ENCODE measurements around the gene LRRC47.
"Not testable (repeated sequence)": the region's sequence is repeated elsewhere in the genome, so short reads cannot be mapped to it uniquely, and the experiment has no call there.

The LRRC47 gene

GRCh38 chr1:3771108-3772026, 24.9 kb downstream of the LRRC47 start:
- no peak for DNase-seq

- no peak for DNase-seq
These were observed 26.1 kb downstream of the LRRC47 start for GRCh38 chr1:3770047-3770765.

- no peak for DNase-seq
These were observed 27.4 kb downstream of the LRRC47 start for GRCh38 chr1:3768811-3769390.

GRCh38 chr1:3767328-3767925, 28.9 kb downstream of the LRRC47 start:
- DNase-seq, result no peak

GRCh38 chr1:3763351-3764125, 32.8 kb downstream of the LRRC47 start:
- DNase-seq, result no peak

- no peak for DNase-seq
These were observed 33.4 kb downstream of the LRRC47 start for GRCh38 chr1:3762873-3763228.

GRCh38 chr1:3762151-3762872, 34.0 kb downstream of the LRRC47 start:
- no peak for DNase-seq

GRCh38 chr1:3761296-3762010, 34.8 kb downstream of the LRRC47 start:
- no peak for DNase-seq

GRCh38 chr1:3759796-3760195, 36.5 kb downstream of the LRRC47 start:
- no peak for DNase-seq

GRCh38 chr1:3759164-3759563, 37.1 kb downstream of the LRRC47 start:
- no peak for DNase-seq

GRCh38 chr1:3756394-3756793, 39.9 kb downstream of the LRRC47 start:
- DNase-seq, result no peak

GRCh38 chr1:3753656-3754454, 42.4 kb downstream of the LRRC47 start:
- no peak for DNase-seq

- no peak for DNase-seq
These were observed 43.8 kb downstream of the LRRC47 start, which contains the start of gene CCDC27 for GRCh38 chr1:3752400-3752945. CCDC27 (plus strand) TSS chr1:3752450; CDS start chr1:3752482, 32 bp downstream.

- DNase-seq, result no peak
These were observed 45.6 kb downstream of the LRRC47 start for GRCh38 chr1:3750741-3751140.

- no peak for DNase-seq
These were observed 46.8 kb downstream of the LRRC47 start for GRCh38 chr1:3749512-3749911.

GRCh38 chr1:3748316-3748900, 47.9 kb downstream of the LRRC47 start:
- not testable (repeated sequence) for DNase-seq

- no peak for DNase-seq
These were observed 48.4 kb downstream of the LRRC47 start for GRCh38 chr1:3747903-3748302.

- DNase-seq, result no peak
These were observed 48.8 kb downstream of the LRRC47 start for GRCh38 chr1:3747522-3747848.

- DNase-seq, result peak; percentile 8
These were observed 49.3 kb downstream of the LRRC47 start for GRCh38 chr1:3746830-3747521.

All from NCI-H1417 treated with DMSO at 0.1 percent for 48 hours (cell line).